HG02571 (cell line): ENCODE measurements around the gene FKBP6.
A peak's percentile ranks its signal among the peaks of the same experiment; 100 is the strongest.
"Not testable (repeated sequence)": the region's sequence is repeated elsewhere in the genome, so short reads cannot be mapped to it uniquely, and the experiment has no call there.

Experiments used
- ATAC-seq: cut with Tn5 transposase; IDR thresholded peaks from one replicate; pipeline ENCODE4 v1.9.1; 2021; ENCODE audit warnings: mild to moderate bottlenecking, moderate library complexity; ENCODE audit not compliant: unreplicated experiment

FKBP6 gene, protein sequence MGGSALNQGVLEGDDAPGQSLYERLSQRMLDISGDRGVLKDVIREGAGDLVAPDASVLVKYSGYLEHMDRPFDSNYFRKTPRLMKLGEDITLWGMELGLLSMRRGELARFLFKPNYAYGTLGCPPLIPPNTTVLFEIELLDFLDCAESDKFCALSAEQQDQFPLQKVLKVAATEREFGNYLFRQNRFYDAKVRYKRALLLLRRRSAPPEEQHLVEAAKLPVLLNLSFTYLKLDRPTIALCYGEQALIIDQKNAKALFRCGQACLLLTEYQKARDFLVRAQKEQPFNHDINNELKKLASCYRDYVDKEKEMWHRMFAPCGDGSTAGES

DNA sequence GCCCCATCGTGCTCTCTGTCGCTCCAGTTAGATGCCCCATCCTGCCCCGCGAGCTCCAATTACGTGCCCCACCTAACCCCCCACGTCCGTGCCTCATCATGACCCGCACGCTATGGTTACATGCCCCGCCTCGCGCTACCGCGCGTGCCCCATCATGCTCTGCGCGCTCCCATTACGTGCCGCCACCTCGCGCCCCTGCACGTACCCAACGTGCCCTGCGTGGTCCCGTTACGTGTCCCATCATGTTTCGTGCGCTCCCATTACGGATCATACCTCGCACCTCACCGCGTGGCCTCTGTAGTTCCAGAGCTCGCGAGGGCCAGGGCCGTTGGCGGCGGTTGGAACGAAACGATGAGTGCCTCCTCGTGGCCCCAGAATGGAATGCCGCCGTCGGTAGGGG is at the start of gene FKBP6, which contains the start of gene TRIM50:
TSS of gene FKBP6 (plus strand) at position 240 of the 400 bp plus-strand sequence. CDS start 268 bp downstream, outside the sequence.
TSS of gene TRIM50 (minus strand) at position 161 of the 400 bp plus-strand sequence. CDS start 3,295 bp downstream, outside the sequence.
- ATAC-seq, result not testable (repeated sequence)

DNA sequence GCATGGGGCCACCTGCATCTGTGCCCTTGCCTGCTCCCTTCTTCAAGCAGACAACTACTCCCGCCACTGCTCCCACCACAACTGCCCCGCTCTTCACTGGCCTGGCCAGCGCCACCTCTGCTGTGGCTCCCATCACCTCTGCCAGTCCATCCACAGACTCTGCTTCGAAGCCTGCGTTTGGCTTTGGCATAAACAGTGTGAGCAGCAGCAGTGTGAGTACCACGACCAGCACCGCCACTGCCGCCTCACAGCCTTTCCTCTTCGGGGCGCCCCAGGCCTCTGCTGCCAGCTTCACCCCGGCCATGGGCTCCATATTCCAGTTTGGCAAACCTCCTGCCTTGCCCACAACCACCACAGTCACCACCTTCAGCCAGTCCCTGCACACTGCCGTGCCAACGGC is 30.7 kb upstream of the FKBP6 start:
- ATAC-seq, result not testable (repeated sequence)

DNA sequence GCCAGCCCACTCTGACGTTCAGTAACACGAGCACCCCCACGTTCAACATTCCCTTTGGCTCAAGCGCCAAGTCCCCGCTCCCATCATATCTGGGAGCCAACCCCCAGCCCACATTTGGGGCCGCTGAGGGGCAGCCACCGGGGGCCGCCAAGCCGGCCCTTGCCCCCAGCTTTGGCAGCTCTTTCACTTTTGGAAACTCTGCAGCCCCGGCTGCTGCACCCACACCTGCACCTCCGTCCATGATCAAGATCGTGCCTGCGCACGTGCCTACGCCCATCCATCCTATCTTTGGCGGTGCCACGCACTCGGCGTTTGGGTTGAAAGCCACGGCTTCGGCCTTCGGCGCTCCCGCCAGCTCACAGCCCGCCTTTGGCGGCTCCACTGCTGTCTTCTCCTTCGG is 30.3 kb upstream of the FKBP6 start:
- not testable (repeated sequence) for ATAC-seq

DNA sequence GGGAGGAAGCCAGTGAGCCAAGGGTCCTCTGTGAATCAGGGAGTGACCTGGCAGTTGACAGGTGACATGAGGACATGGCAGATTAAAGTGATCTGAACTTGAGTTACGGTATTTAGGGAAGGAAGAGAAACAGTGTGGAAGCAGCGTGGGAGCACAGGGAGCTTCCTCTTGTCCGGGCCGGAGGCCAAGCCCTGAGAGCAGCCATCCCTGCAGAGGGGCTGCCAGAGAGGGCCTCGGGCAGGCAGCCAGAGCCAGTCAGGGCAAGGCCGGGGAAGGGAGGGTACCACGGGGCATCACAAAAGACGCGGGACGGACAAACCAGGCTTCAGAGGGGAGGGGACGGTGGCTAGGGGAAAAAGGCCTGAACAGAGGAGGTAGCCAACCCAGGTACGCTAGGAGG is 28.1 kb upstream of the FKBP6 start:
- ATAC-seq, result not testable (repeated sequence)

DNA sequence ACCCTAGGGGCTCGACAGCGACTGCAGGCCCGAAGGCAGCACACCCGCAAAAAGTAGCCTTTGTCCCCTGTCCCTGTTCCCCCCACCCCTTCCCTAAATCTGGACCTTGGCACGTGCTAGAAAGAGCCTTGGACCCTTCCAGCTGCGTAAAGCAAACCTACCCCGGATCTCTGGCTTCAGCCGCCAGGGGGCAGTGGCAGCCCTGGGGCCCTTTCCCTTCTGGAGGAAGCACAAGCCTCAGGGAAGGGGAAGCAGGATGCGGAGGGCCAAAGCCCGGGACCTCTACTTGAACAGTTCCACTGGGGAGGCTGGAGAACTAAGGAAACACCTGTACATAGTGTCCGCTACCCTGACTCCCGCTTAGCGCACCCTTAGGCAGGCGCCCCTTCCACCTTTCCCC is 26.9 kb upstream of the FKBP6 start:
- not testable (repeated sequence) for ATAC-seq

DNA sequence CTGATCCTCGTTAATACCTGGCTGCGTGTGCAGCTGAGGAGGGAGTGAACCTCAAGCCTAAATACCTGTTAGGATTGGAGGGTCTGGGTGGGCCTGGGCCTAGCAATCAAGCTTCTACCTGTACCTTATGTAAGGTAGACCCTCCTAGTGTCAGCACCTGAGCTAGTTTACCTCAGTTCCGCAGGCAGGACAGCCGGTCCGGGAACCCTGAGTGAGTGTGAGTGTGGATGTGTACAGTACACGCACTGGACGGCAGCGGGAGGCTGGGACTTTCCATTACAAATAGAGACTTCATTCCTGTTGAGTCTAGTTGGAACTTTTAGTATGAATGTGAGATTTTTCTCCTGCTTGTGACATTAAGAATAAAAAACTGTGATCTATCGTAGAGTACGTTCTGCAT is 25.1 kb upstream of the FKBP6 start:
- ATAC-seq, result not testable (repeated sequence)

DNA sequence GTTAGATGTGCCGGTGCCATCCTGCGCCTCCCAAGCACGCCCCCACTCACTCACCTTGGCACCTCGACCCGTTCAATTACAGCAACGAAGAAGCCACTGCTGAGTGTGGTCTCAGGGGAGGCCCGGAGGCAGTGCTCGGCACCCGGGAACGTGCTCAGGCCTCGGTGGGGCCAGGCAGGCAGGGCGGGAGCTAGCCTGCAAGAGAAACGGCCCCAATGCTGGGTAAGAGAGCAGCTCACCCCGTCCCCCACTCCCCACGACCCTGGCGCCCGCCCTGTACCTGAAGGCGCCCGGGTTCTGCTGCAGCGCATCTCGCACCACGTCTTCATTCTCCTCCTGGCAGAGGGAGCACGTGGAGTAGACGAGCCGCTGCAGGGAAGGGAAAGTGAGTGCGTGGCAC is 24.4 kb upstream of the FKBP6 start:
- no peak for ATAC-seq

DNA sequence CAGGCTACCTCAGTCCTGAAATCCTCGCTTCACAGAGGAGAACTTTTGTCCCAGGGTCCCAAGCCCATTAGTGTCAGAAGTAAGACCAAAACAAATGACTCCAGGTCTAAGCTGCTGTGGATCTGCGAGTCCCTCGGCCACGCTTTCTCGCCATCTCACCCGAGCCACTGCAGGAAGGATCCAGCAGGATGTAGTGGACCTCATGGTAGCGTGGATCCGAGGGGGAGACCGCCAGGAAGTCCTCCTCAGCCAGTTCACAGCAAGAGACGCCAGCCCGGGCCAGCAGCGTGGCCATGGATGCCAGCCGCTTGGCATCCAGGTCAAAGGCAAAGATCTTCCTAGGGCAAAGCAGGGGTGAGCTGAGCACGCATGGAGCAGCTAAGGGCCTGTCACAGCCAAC is 23.9 kb upstream of the FKBP6 start:
- no peak for ATAC-seq

DNA sequence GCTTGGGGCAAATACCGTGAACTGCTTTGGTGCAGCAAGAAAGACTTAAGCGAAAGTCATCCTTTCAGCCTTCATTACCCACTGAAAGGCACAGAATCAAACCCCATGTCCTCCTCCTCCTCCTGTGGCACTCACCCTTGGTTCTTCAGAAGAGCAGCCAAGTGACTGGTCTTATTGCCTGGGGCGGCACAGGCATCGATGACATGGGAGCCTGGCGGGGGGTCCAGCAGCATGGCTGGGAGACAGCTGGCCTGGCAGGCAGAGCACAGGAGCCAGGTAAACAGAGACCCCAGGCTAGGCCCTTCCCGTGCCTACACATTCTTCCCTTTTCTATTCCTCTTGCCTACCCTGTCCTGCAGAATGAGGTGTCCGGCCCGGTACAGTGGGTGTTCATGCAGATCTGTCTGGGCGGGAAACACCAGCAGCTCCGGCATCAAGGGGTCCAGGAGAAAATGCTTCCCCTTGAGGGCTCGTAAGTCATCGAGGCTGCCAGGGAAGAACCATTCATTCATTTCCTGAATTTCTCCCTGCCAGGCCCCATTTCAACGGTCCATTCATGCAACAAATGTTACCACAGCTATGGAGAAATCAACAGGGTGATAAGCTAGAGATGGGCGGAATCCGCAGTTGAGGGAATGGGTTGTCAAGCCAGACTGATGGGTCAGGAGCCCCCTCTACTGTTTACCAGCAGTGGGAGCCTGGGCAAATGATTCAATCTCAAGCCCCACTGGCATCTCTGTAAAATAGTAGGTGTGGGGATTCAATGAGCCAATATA is 23.2 kb upstream of the FKBP6 start:
- ATAC-seq, result not testable (repeated sequence)

DNA sequence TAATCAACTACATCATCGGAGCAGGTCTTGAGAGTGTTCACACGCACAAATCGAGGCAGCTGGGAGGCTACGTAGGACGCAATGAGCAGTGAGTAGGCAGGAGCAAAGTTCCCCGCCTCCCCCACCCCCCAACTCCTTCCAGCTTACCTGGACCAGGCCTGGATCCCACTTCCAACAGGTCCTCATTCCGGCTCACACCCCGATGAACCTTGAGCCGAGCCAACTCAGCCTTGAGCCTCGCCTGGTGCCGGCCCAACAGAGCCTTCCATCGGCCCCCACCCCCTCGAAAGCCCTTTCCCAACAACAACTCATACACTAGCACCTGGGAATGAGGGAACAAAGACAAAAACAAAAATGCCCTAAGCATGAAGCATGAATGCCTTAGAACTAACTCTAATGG is 20.5 kb upstream of the FKBP6 start:
- ATAC-seq, result no peak

DNA sequence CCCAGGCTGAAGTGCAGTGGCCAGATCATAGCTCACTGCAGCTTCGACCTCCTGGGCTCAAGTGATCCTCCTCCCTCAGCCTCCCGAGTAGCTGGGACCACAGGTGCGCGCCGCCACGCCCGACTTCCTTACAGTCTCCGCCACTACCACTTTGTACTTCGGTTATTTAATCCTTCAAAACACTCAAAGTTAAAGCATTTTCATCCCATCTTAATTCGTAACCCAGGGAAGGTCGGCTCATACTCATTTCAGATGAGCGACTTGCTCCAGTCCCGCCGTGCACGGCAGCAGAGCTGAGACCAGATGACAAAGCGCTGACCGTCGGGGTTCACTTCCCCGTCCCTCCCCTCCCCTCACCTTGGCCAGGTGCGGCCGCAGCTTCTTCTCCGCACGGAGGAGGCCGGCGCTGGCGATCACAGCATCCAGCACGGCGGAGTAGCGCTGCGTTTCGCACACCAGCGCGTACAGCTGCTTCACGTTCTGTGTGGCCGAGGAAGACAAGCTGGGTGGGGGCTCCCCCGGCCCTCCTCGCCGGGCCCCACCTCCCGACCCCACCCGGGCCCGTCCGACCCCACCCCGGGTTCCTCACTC is 19.8 kb upstream of the FKBP6 start:
- ATAC-seq, result peak; percentile 40

DNA sequence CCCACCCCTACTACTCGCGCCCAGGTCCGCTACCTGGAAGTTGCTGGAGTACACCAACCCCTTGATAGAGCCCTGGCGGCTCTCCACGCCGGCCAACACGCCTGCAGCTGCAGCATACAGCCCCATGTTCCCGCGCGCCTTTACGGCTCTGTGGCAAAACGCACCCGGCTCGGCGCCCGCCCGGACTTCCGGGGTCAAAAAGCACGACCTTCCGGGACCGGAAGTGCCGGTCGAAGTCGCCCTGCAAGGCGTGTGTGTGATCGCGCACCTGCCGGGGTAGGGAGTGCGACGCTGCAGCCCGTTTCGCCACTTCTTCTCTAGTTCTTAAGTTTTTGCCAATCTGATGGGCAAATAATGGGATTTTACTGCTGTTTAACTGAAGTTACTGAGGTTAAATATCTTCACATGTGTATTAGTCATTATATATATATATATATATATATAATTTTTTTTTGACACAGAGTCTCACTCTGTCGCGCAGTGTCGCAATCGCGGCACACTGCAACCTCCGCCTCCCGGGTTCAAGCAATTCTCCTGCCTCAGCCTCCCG is 19.2 kb upstream of the FKBP6 start, which contains the start of gene NSUN5:
TSS of gene NSUN5 (minus strand) at position 162 of the 550 bp plus-strand sequence. CDS start at position 126, 36 bp downstream.
- ATAC-seq, result peak; percentile 86

DNA sequence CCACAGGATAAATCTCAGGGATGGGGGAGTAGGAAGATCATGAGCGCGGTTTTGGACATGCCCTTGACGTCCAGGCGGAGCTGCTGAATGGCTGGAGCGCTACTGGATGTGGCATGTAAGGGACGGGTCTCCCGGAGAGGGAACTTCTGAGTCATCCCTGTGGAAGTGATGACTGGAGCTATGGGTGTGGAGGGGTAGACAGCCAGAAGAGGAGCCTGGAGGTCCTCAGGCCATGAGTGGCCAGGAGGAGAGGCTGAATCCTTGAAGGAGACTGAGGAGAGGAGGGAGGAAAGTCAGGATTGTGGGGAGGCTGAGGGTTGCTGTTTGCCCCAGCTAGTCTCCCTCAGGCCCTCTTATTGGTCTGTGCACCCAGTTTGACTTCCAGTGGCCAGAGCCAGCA is 16.5 kb upstream of the FKBP6 start:
- ATAC-seq, result not testable (repeated sequence)

DNA sequence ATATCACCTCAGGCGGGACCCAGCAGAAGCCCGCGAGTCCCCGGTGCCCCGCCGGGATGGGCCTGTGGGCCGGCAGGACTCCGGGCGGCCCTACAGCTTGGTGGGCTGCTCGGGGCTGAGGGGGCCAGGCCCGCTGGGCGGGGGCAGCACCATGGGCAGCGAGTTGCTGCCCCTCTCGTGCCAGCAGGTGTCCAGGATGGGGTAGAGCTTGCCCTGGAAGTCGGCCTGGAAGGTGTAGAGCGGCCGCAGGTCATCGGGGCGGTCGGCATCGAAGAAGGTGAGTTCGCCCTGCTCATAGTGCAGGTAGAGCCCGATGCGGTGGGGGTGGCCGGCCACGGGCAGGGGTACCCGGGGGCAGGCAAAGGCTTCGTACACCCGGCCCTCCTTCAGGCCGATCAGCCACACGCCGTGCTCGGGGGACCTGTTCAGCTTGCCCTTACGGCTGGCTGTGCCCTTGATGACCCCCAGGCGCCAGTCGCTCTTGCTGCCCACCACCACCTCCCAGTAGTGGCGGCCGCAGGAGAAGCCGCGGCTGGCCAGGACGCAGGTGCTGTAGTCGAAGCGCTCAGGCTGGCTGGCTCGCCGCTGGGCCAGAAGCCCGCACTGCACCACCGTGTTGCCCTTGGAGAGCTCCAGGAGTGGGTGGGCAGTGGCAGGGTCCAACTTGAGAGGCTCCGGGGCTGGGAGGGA is 15.0 kb upstream of the FKBP6 start:
- no peak for ATAC-seq

DNA sequence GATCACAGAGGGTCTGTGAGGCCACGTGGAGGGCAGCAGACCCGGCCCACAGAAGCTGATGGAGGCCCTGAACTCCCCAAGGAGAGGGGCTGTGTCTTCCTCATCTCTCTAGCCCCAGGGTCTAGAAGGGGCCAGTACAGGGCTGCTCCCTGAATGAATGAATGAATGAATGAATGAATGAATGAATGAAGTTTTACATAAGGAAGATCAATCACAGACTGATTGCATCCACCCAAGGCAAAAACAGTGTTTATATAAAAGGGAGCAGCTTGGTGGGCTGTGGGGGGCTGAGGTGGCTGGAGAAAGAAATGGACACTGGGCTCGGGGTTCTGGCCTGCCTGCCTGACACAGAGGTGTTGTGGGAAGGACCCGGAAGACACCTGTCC is 14.4 kb upstream of the FKBP6 start:
- no peak for ATAC-seq

DNA sequence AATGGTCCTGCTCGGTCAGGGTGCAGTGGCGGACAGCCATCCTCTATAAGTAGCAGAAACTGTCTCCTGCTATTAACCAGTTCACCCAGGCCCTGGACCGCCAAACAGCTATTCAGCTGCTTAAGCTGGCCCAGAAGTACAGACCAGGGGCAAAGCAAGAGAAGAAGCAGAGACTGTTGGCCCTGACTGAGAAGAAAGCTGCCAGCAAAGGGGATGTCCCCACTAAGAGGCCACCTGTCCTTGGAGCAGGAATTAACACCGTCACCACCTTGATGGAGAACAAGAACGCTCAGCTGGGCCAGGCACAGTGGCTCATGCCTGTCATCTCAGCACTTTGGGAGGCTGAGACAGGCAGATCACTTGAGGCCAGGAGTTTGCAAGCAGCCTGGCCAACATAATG is 13.7 kb upstream of the FKBP6 start:
- no peak for ATAC-seq

DNA sequence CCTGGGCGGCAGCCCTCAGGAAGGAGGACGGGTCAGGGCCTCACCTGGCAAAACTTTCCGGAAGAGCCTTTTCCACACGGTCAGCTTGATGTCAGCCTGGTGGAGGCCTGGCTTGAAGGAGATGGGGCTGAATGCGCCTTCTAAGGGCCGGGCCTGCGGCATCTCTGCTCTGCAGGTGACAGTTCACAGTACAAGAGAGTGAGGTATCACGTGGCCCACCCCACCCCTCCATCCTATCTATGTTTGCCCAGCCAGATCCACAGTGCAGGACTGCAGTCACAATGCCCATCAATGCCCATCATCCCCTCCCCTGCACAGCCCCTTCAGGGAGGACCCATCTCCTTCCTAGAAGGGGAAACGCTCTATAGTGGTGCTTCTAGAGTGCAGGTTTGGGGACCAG is 11.4 kb upstream of the FKBP6 start:
- ATAC-seq, result no peak

DNA sequence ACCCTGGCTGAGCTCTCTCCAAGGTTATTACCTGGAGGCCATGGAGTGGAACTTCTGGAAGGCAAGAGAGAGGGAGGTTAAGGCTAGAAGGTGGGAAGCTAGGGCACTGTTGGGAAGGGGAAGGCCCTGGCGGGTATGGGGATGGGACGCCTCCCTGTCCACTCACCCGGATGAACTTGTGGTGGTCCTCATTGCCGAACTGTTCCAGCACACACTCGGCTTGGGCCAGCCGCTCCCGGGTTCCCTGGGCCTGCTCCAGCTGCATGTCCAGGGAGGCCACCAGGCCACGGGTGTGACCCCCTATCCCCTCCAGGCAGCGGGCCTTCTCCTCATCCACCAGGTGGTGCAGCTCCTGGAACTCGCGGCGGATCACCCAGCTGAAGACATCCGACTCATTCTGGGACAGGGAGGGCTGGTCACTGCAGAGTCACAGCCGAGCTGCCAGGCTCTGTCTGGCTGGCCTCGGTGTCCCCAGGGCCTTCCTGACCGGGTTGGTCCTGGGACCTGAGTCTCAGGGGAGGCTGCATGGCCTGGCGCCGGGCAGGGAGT is 9.2 kb upstream of the FKBP6 start:
- not testable (repeated sequence) for ATAC-seq

DNA sequence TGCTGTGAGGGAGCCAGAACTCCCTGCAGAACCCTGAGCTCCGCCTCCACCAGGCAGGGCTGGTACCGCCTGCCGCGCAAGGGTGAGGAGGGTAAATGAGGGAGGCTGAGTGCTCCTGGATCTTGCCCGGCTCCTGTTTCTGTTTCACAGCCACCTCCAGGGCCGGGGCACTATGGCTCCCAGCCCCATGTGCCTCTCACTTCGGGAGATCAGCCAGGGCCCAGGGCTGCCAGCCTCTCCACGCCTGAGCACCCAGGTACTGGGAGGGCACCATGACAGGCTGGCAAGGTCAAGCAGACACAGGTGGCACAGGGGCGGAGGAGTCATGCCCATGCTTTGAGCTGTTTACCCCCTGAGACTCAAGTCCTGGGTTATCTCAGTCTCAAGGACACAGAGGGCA is 8.4 kb upstream of the FKBP6 start:
- not testable (repeated sequence) for ATAC-seq

DNA sequence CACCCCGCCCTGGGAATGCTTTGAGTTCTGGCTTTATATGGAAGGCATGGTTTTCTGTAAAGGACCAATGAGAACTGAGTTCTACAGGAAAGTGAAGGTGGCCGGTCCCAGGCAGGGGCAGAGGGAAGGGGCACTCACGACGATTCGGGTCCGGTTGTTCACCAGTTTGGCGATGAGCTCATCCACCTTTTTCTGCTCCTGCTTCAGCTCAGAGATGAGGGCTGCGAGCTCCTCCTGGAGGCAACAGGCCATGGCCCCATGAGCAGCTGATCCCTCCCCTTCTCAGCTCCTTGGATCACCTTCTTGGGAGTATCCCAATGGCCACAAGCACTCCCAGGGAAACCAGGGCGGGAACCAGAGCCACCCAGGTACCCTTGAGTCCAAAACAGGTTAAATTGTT is 8.0 kb upstream of the FKBP6 start:
- not testable (repeated sequence) for ATAC-seq
